Peyer's patch (tissue), 4 donors: ENCODE data around the gene NRL.

ENCODE experiments used
- POLR2A ChIP-seq, 2 donors: fragments of 450-650 bp; IDR thresholded peaks; one replicate each; pipeline ENCODE4 v1.5.1; 2017; ENCODE audit warnings: antibody characterized with exemption in 2 of 2, mild to moderate bottlenecking in 2 of 2, moderate library complexity in 2 of 2
- TF ChIP-seq, protein P1 (sequence below), 6 experiments: fragments of 450-650 bp in 4 of 6; fragments of 200-600 bp in 2 of 6; sonication (generic) in 1 of 6; IDR thresholded peaks; one replicate each; pipeline ENCODE4 v1.5.1; 2017 to 2019; ENCODE audit warnings: antibody characterized with exemption in 6 of 6, mild to moderate bottlenecking in 3 of 6, moderate library complexity in 1 of 6

DNA sequence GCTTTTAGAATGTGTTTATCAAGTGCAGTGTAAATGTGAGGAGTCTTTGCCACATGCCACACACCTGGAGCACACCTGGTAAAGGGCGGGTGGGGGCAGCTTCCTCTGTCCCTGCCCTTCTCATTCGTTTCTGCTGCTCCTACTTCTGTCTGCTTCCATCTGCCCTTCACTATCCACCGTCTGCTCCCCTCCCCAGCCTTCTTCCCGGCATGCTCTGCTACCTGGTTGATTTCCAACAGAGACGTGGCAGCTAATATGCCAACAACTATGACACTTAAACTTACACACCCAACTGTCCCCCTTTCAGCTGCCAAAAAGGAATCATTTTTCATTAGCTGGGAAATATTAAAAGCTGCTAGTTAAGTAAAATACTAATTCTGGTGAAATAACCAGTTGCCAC lies 72.0 kb downstream of the NRL start:
- TF ChIP-seq, protein P1, sequence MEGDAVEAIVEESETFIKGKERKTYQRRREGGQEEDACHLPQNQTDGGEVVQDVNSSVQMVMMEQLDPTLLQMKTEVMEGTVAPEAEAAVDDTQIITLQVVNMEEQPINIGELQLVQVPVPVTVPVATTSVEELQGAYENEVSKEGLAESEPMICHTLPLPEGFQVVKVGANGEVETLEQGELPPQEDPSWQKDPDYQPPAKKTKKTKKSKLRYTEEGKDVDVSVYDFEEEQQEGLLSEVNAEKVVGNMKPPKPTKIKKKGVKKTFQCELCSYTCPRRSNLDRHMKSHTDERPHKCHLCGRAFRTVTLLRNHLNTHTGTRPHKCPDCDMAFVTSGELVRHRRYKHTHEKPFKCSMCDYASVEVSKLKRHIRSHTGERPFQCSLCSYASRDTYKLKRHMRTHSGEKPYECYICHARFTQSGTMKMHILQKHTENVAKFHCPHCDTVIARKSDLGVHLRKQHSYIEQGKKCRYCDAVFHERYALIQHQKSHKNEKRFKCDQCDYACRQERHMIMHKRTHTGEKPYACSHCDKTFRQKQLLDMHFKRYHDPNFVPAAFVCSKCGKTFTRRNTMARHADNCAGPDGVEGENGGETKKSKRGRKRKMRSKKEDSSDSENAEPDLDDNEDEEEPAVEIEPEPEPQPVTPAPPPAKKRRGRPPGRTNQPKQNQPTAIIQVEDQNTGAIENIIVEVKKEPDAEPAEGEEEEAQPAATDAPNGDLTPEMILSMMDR (IDR thresholded peaks at IDR 0.05): no peak
- TF ChIP-seq POLR2A (IDR thresholded peaks at IDR 0.05): no peak
